Uterus (tissue), 2 donors: ENCODE data around the gene BLOC1S2.

Source experiments
- POLR2A ChIP-seq, 2 donors: fragments of 450-650 bp; IDR thresholded peaks; one replicate each; pipeline ENCODE4 v1.6.1; 2016; ENCODE audit warnings: antibody characterized with exemption in 2 of 2, mild to moderate bottlenecking in 1 of 2, moderate library complexity in 1 of 2
- TF ChIP-seq, protein P1 (sequence below), 4 experiments: fragments of 200-600 bp in 2 of 4; fragments of 450-650 bp in 2 of 4; sonication (generic) in 2 of 4; IDR thresholded peaks; one replicate each; pipeline ENCODE4 v1.5.1; 2016 to 2019; ENCODE audit warnings: antibody characterized with exemption in 4 of 4, mild to moderate bottlenecking in 2 of 4, moderate library complexity in 1 of 4

DNA sequence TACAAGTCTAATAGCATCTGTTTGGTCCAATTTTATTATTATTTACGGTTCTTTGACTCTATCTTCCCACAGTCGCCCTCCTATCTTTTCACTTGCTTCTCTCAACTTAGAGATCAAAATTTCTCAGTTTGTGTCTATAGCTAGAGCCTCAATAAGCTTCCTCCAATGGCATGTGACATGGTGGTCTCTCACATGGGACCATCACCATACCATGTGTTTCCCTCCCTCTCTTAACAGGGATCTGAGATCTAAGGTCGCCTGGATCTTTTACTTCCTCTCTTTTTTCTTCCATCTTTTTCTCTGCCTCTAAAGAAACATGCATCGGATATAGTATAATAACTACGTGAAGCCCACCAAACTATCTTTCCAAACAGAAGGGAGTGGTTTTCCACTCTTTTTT, 41.7 kb upstream of the BLOC1S2 start:
- TF ChIP-seq, protein P1, sequence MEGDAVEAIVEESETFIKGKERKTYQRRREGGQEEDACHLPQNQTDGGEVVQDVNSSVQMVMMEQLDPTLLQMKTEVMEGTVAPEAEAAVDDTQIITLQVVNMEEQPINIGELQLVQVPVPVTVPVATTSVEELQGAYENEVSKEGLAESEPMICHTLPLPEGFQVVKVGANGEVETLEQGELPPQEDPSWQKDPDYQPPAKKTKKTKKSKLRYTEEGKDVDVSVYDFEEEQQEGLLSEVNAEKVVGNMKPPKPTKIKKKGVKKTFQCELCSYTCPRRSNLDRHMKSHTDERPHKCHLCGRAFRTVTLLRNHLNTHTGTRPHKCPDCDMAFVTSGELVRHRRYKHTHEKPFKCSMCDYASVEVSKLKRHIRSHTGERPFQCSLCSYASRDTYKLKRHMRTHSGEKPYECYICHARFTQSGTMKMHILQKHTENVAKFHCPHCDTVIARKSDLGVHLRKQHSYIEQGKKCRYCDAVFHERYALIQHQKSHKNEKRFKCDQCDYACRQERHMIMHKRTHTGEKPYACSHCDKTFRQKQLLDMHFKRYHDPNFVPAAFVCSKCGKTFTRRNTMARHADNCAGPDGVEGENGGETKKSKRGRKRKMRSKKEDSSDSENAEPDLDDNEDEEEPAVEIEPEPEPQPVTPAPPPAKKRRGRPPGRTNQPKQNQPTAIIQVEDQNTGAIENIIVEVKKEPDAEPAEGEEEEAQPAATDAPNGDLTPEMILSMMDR (IDR thresholded peaks at IDR 0.05) = no peak
- no peak for TF ChIP-seq POLR2A (IDR thresholded peaks at IDR 0.05)
